Mononuclear cell (primary cell): ENCODE measurements around the gene GNG12. TPM values are rescaled to one million over a fixed set of nuclear protein-coding genes. Genes with fewer than 3 reads are reported as not detected.
"Not testable (repeated sequence)": the region's sequence is repeated elsewhere in the genome, so short reads cannot be mapped to it uniquely, and the experiment has no call there.

ENCODE experiments used
- H3K27me3 ChIP-seq: 2 replicates; pipeline ENCODE4 v1.6.0; 2011; ENCODE audit warnings: low read length, control low read depth; ENCODE audit not compliant: insufficient read depth
- H3K4me1 ChIP-seq: 2 replicates; pipeline ENCODE4 v1.5.1; 2011; ENCODE audit warnings: mild to moderate bottlenecking, low read length, control low read depth; ENCODE audit not compliant: insufficient read depth
- H3K4me3 ChIP-seq: 2 replicates; pipeline ENCODE4 v1.5.1; 2011; ENCODE audit warnings: mild to moderate bottlenecking, low read length, moderate library complexity
- H3K9me3 ChIP-seq: 2 replicates; pipeline ENCODE4 v1.5.1; 2011; ENCODE audit warnings: low read depth, mild to moderate bottlenecking, control low read depth, low read length
- total RNA-seq: library from RNA; depleted of rRNA; stranded (reverse); fragments of >200 nt; gene quantifications from one replicate; pipeline ENCODE4 v1.2.3, GENCODE V29; 2012

The GNG12 gene
- total RNA-seq, 1 donor = 0.21 TPM

DNA sequence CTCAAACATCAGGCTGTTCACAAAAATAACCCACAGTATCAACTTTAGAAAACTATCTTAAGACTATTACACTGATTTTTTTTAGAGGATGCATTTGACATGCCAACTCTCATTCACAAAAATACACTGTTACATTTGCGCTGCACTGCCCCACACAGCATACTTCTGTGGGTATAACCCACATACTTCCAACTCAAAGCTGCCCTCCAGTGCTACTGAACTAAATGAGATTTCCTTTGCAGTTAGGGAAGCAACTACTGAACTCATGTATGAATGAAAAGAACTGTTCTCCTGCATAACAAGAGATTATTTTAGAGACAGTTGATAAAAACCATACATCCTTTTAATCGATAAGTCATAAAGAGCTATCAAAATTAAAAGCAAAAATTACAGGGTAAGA lies 174.0 kb downstream of the GNG12 start:
- H3K27me3 ChIP-seq = no peaks in the 10 kb centered on the region
- H3K4me1 ChIP-seq = no peaks in the 10 kb centered on the region
- H3K4me3 ChIP-seq = no peak overlapping the region
- H3K9me3 ChIP-seq = no peaks in the 10 kb centered on the region

DNA sequence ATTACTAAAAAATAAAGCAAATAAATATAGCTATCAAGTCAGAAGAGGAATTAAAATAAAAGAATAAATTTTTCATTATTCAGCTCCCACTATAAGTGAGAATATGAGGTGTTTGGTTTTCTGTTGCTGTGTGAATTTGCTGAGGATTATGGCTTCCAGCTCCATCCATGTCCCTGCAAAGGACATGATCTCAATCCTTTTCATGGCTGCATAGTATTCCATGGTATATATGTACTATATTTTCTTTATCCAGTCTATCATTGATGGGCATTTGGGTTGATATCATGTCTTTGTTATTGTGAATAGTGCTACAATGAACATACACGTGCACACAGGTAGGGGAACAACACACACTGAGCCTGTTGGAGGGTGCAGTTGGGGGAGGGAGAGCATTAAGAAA lies 176.1 kb downstream of the GNG12 start:
- H3K27me3 ChIP-seq, H3K9me3 ChIP-seq, H3K4me1 ChIP-seq, H3K4me3 ChIP-seq: not testable (repeated sequence)

DNA sequence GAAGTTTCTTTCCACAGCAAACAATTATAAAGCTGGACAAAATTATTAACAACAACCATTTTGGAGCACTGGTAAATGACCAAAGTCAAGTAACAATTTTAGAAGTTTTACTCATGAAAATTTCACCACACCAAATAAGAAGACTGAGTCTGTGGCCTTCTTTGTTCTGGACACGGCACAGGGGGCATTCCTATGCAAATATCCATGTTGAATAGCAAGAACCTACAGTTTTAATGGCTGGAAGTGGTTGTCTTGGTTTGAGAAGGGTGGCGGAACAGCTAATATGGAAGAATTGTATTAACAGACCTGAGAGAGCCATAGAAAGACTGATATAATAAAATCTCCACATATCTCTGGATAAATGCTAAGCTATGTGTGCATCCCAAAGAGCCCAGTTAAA lies 177.7 kb downstream of the GNG12 start:
- Histone ChIP-seq H3K9me3 (no peaks in the 10 kb centered on the region), H3K27me3 (no peaks in the 10 kb centered on the region), H3K4me1 (no peaks in the 10 kb centered on the region), H3K4me3 (no peak overlapping the region)

DNA sequence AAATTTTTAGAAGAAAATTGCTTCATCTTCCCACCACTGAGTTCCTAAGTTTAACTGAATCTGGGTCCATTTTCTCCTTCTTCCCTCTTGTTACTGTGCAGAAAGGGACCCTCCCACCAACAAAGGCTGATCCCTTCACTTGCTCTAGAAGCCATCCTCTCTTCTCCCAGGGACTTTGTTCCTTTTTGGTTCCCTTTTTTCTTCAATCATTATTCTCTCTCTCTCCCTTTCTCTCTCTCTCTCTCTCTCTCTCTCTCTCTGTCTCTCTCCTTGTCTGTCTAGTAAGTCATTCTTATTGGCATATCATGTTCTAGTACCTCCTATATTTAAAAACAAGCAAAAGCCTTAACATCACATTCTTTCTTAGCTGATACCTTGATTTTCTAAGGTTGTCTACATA lies 180.0 kb downstream of the GNG12 start:
- H3K4me3 ChIP-seq = no peak overlapping the region
- no peaks in the 10 kb centered on the region for H3K4me1 ChIP-seq
- no peaks in the 10 kb centered on the region for H3K27me3 ChIP-seq
- H3K9me3 ChIP-seq = no peaks in the 10 kb centered on the region

DNA sequence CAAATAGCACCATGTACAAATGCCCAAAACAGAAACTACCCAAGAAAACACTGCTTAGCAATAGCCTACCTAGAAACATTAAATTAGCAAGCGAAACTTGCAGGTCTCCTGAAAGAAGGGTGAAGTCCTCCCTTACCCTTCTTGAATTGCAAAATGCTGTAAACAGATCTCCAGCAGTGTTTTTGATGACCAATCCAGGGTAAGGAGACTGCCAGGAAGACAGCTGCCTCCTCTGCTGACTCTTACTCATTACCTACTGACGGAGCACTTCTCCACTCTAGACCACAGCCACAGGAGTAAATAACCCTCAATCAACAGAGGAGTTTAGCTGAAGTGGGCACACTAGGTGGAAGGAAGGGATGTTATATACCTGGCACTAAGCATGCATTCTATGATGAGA lies 180.5 kb downstream of the GNG12 start:
- H3K9me3 ChIP-seq = no peaks in the 10 kb centered on the region
- no peaks in the 10 kb centered on the region for H3K4me1 ChIP-seq
- H3K27me3 ChIP-seq = no peaks in the 10 kb centered on the region
- no peak overlapping the region for H3K4me3 ChIP-seq

Other genes with a start within 250 kb of the GNG12 start
- gene GADD45A, start 148.3 kb downstream of the GNG12 start, total RNA-seq = 38.1 TPM
- not detected for gene DIRAS3, start 217.2 kb upstream of the GNG12 start, total RNA-seq